HepG2 (cell line): Measurements from ENCODE around the gene TUNAR.

Experiments
- NCOA1 ChIP-seq: sonication (generic); formaldehyde crosslinking; IDR thresholded peaks from 2 replicates; pipeline ENCODE4 v1.9.0; 2021; ENCODE audit warnings: missing genetic modification reagents
- POLR2AphosphoS2 ChIP-seq: IDR thresholded peaks from 2 replicates; pipeline ENCODE4 v1.6.1; 2011; ENCODE audit warnings: low read depth, low read length, improper control_type of control experiment
- TBL1XR1 ChIP-seq: fragments of 150-350 bp; IDR thresholded peaks from 2 replicates; pipeline ENCODE4 v1.6.1; 2014; ENCODE audit warnings: borderline replicate concordance, low read length; ENCODE audit not compliant: partially characterized antibody
- TP53 ChIP-seq: sonication (generic); formaldehyde crosslinking; conservative IDR thresholded peaks from 2 replicates; pipeline ENCODE4 v1.4.0; 2020; ENCODE audit warnings: missing genetic modification reagents

DNA sequence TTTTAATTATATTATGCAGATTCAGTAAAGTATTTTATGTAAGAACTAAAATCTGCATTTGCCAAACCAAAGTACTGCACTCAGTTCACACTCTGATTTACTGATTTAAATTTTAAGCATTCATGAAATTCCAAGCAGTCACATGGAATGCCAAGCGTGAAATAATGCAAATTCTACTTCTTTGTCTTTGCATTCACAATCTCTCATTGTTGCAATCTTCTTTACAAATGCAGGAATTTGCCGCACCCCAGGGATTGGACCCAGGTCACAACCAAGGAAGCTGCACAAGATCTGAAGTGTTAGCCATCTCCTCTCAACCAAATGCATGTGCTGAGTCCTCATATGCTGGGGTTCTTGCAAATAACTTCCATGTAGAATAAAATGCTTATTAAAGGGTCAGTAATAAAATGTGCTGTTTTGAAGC, 71.9 kb downstream of the TUNAR start:
- TF ChIP-seq POLR2AphosphoS2, result no peak
- TF ChIP-seq TBL1XR1, result no peak
- TF ChIP-seq NCOA1 (CRISPR knock-in tag), result no peak
- TF ChIP-seq TP53 (CRISPR knock-in tag), result no peak
